ENCODE data around the gene ZMYM4. TPM values are rescaled to one million over a fixed set of nuclear protein-coding genes. Genes with fewer than 3 reads are reported as not detected.

Gene ZMYM4
- polyA plus RNA-seq, 1 donor (not counting 4 experiments of a cell fraction or from before 2014, with no cell fraction given), result 24.8 TPM

GRCh38 chr1:35466120-35466519, 197.6 kb downstream of the ZMYM4 start:
- Histone ChIP-seq H3K9ac (ENCODE audit: control insufficient read depth, extremely low read depth, insufficient read depth, low read length) (no peak overlapping the region), H3K9me3 (ENCODE audit: control insufficient read depth, low read depth, low read length) (no peaks in the 10 kb centered on the region), H3K4me1 (ENCODE audit: control insufficient read depth, extremely low read depth, insufficient read depth, low read length) (peaks cover 12% of the 10 kb centered on the region), H3K27me3 (ENCODE audit: control insufficient read depth, extremely low read depth, insufficient read depth, low read length) (no peaks in the 10 kb centered on the region), H3K27ac (ENCODE audit: control insufficient read depth, insufficient read depth, low read length) (no peak overlapping the region), H3K9me1 (ENCODE audit: control insufficient read depth, extremely low read depth, insufficient read depth, low read length) (no peaks in the 10 kb centered on the region), H3K79me2 (ENCODE audit: control insufficient read depth, insufficient read depth, low read length) (no peaks in the 10 kb centered on the region), H3K4me2 (ENCODE audit: control insufficient read depth, extremely low read depth, insufficient read depth, low read depth, low read length) (no peak overlapping the region), H3K36me3 (ENCODE audit: control insufficient read depth in 2 of 2, extremely low read depth in 1 of 2, insufficient read depth in 2 of 2, low read length in 2 of 2) (peaks cover 0 to 5% of the 10 kb centered on the region in 2 experiments), H2AFZ (ENCODE audit: control insufficient read depth, low read length) (no peak overlapping the region), H4K20me1 (ENCODE audit: control insufficient read depth, extremely low read depth, insufficient read depth, low read length) (no peaks in the 10 kb centered on the region), H3K4me3 (ENCODE audit: control insufficient read depth in 2 of 3, extremely low read depth in 1 of 3, insufficient read depth in 2 of 3, low read depth in 1 of 3, low read length in 3 of 3) (no peak overlapping the region)
- TF ChIP-seq EZH2 (IDR thresholded peaks at IDR 0.05; ENCODE audit: low read length) (no peak), CTCF (optimal IDR thresholded peaks at IDR 0.05 in 1 of 3, IDR thresholded peaks at IDR 0.05 in 1 of 3, conservative IDR thresholded peaks at IDR 0.05 in 1 of 3; ENCODE audit: extremely low read depth in 1 of 3, insufficient read depth in 2 of 3, low read length in 3 of 3) (no peak)
- dilution Hi-C loops (cut with MboI; ENCODE audit: extremely low pct_ligation_motif_present, low sequenced_read_pairs), result no loop called here
- DNase-seq (ENCODE audit: low read depth, low spot score) (no peak), FAIRE-seq (no peak)

GRCh38 chr1:35470977-35471613, 202.6 kb downstream of the ZMYM4 start:
- no peak for TF ChIP-seq CTCF (optimal IDR thresholded peaks at IDR 0.05 in 1 of 3, IDR thresholded peaks at IDR 0.05 in 1 of 3, conservative IDR thresholded peaks at IDR 0.05 in 1 of 3; ENCODE audit: extremely low read depth in 1 of 3, insufficient read depth in 2 of 3, low read length in 3 of 3)
- TF ChIP-seq EZH2 (IDR thresholded peaks at IDR 0.05; ENCODE audit: low read length), result no peak
- FAIRE-seq, result no peak
- no peak overlapping the region for H3K27ac ChIP-seq (ENCODE audit: control insufficient read depth, insufficient read depth, low read length)
- H3K9me1 ChIP-seq (ENCODE audit: control insufficient read depth, extremely low read depth, insufficient read depth, low read length), result no peaks in the 10 kb centered on the region
- no peaks in the 10 kb centered on the region for H3K9me3 ChIP-seq (ENCODE audit: control insufficient read depth, low read depth, low read length)
- DNase-seq (ENCODE audit: low read depth, low spot score), result no peak
- H3K36me3 ChIP-seq (ENCODE audit: control insufficient read depth in 2 of 2, extremely low read depth in 1 of 2, insufficient read depth in 2 of 2, low read length in 2 of 2), result no peaks in the 10 kb centered on the region
- H3K79me2 ChIP-seq (ENCODE audit: control insufficient read depth, insufficient read depth, low read length), result no peaks in the 10 kb centered on the region
- no peak overlapping the region for H3K4me2 ChIP-seq (ENCODE audit: control insufficient read depth, extremely low read depth, insufficient read depth, low read depth, low read length)
- no peak overlapping the region for H3K9ac ChIP-seq (ENCODE audit: control insufficient read depth, extremely low read depth, insufficient read depth, low read length)
- H2AFZ ChIP-seq (ENCODE audit: control insufficient read depth, low read length), result no peak overlapping the region
- H3K4me1 ChIP-seq (ENCODE audit: control insufficient read depth, extremely low read depth, insufficient read depth, low read length), result peaks cover 10% of the 10 kb centered on the region
- H3K27me3 ChIP-seq (ENCODE audit: control insufficient read depth, extremely low read depth, insufficient read depth, low read length), result no peaks in the 10 kb centered on the region
- H4K20me1 ChIP-seq (ENCODE audit: control insufficient read depth, extremely low read depth, insufficient read depth, low read length), result no peaks in the 10 kb centered on the region
- no peak overlapping the region for H3K4me3 ChIP-seq (ENCODE audit: control insufficient read depth in 2 of 3, extremely low read depth in 1 of 3, insufficient read depth in 2 of 3, low read depth in 1 of 3, low read length in 3 of 3)
- dilution Hi-C loops (cut with MboI; ENCODE audit: extremely low pct_ligation_motif_present, low sequenced_read_pairs), result no loop called here

Small RNAs within 50 kb of the gene (small RNA-seq; reads per million reads assigned to genes)
- 0 reads per million in 3 experiments for gene RF00091 (ENCODE audit: insufficient read length in 3 of 3, low read depth in 3 of 3, low replicate concordance in 1 of 3)

Other genes with a start within 250 kb of the ZMYM4 start
- 9.9 to 16.1 TPM (median 14.2 TPM) in 3 replicates for gene ZMYM6, start 236.8 kb upstream of the ZMYM4 start, polyA plus RNA-seq
- gene ZMYM1, start 189.3 kb upstream of the ZMYM4 start, polyA plus RNA-seq, result 12.0 to 21.2 TPM (median 19.4 TPM) in 3 replicates
- 61.6 to 150 TPM (median 117 TPM) in 3 replicates for gene SFPQ, start 75.6 kb upstream of the ZMYM4 start, polyA plus RNA-seq